Kasumi-1 (cell line): Measurements from ENCODE around the gene WBP2.
"Not testable (repeated sequence)": the region's sequence is repeated elsewhere in the genome, so short reads cannot be mapped to it uniquely, and the experiment has no call there.

Experiments
- DNase-seq, 2 experiments: peaks; one replicate each; lab custom pipeline; 2025; lab: John Stamatoyannopoulos, UW

WBP2 gene

GRCh38 chr17:75813081-75814020 is 41.8 kb downstream of the WBP2 start:
- no peak for DNase-seq

GRCh38 chr17:75812096-75813013 is 42.8 kb downstream of the WBP2 start:
- no peak for DNase-seq

- no peak for DNase-seq
These were observed 44.0 kb downstream of the WBP2 start for GRCh38 chr17:75811174-75811573.

GRCh38 chr17:75810756-75811155 is 44.4 kb downstream of the WBP2 start:
- DNase-seq: not testable (repeated sequence)

GRCh38 chr17:75810216-75810615 is 44.9 kb downstream of the WBP2 start:
- no peak for DNase-seq

- no peak for DNase-seq
These were observed 45.5 kb downstream of the WBP2 start for GRCh38 chr17:75809631-75810111.

GRCh38 chr17:75808905-75809621 is 46.1 kb downstream of the WBP2 start:
- no peak for DNase-seq

- DNase-seq: no peak
These were observed 46.6 kb downstream of the WBP2 start for GRCh38 chr17:75808549-75808904.

- DNase-seq: no peak
These were observed 47.3 kb downstream of the WBP2 start for GRCh38 chr17:75807861-75808260.

GRCh38 chr17:75806822-75807500 is 48.2 kb downstream of the WBP2 start:
- no peak for DNase-seq

GRCh38 chr17:75803883-75804282 is 51.3 kb downstream of the WBP2 start:
- DNase-seq: no peak

GRCh38 chr17:75799402-75799801 is 55.7 kb downstream of the WBP2 start:
- DNase-seq: no peak

- no peak for DNase-seq
These were observed 59.1 kb downstream of the WBP2 start for GRCh38 chr17:75795820-75796607.
